Subcutaneous adipose tissue (tissue), 4 donors: ENCODE data around the gene CCSER1. TPM values are rescaled to one million over a fixed set of nuclear protein-coding genes. Genes with fewer than 3 reads are reported as not detected.

Experiments used
- total RNA-seq, 4 donors: library from RNA; depleted of rRNA; stranded (reverse); fragments of >200 nt; gene quantifications; one replicate each; pipeline ENCODE4 v1.1.0, GENCODE V29; 2016
- TF ChIP-seq, protein P1 (sequence below): fragments of 450-650 bp; IDR thresholded peaks from one replicate; pipeline ENCODE4 v1.5.1; 2016; ENCODE audit warnings: low read depth, mild to moderate bottlenecking, control low read depth, antibody characterized with exemption, moderate library complexity

Gene CCSER1
- total RNA-seq, 4 donors from 2014 or later, result 8.0 to 18.1 (median 16.0) TPM

DNA sequence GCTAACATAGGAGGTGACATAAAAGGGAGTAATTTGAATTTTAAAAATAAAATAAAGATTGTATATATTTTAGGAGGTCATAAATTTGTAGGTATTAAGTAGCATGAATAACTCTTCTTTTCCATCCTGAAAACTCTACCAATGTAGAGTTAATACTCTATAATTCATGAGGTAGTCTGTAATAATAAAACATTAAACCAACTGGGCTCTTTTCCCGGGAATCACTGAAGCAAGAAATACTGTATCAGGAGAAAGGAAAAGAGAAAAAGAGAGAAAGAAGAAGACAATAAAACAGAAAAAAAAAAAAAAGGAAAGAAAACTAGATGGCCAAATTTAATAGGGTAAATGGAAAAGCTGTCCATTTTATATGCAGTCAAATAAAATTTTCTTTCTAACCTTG lies 984.4 kb downstream of the CCSER1 start:
- TF ChIP-seq, protein P1, sequence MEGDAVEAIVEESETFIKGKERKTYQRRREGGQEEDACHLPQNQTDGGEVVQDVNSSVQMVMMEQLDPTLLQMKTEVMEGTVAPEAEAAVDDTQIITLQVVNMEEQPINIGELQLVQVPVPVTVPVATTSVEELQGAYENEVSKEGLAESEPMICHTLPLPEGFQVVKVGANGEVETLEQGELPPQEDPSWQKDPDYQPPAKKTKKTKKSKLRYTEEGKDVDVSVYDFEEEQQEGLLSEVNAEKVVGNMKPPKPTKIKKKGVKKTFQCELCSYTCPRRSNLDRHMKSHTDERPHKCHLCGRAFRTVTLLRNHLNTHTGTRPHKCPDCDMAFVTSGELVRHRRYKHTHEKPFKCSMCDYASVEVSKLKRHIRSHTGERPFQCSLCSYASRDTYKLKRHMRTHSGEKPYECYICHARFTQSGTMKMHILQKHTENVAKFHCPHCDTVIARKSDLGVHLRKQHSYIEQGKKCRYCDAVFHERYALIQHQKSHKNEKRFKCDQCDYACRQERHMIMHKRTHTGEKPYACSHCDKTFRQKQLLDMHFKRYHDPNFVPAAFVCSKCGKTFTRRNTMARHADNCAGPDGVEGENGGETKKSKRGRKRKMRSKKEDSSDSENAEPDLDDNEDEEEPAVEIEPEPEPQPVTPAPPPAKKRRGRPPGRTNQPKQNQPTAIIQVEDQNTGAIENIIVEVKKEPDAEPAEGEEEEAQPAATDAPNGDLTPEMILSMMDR, result no peak

DNA sequence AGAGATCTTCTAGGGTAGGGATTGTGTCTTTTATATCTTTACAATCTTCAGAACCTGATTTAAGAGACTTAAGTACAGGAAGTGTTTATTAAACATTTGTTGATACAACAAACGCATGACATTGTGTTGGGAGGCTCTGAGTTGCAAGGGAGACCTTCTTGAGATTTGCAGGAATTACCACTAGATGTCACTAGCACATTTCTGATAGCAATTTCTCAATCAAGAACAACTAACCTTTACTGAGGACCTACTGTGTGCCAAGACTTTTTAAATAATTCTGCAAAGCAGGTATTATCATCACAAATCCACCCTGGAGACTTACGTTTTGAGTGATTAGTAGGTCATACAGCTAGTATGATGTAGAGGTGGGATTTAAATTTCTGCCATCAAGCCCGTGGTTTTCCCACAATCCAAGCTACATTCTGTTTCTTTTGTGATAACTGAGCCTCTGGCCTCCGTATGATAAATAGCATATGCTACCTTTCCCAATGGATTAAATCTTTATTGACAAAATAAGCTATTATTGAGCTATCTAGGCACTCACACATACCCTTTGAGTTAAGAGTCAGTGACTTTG lies 986.0 kb downstream of the CCSER1 start:
- TF ChIP-seq, protein P1, result no peak

DNA sequence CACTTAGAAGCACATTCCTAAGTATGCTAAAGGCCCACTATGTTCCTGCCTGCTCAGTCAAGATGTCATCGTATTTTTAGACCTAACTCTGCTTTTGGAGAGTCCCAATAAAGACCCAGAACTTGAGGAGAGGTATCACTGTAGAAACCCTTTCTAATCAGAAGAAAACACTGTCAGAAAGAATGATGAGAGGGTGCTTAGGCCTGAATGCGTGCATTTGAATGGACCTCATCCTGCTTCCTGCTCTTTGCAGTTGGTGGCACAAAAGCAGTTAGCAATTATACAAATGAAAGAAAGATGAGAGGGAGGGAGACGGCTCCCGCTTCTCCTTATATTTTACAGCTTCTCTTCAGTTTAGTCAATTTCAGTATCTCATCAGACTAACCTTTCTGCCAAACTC lies 987.2 kb downstream of the CCSER1 start:
- TF ChIP-seq, protein P1, result no peak

DNA sequence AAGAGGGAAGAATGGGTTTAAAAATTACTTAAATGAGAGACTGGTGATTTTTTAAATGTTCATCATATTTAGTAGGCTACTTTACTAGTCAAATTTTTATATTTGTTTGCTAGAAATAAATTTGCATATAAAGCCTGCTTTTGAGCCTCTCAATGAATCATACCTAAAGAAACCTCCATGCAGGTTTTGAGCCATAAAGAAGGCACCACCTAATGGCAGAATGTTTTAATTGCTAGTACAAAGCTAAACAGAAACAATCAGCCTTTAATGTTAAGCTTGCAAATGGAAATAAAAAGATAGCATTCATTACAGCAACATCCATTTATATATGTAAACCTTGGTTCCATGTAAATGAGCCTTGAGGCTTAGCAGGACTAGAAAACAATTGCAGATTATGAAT lies 989.7 kb downstream of the CCSER1 start:
- TF ChIP-seq, protein P1, result no peak

DNA sequence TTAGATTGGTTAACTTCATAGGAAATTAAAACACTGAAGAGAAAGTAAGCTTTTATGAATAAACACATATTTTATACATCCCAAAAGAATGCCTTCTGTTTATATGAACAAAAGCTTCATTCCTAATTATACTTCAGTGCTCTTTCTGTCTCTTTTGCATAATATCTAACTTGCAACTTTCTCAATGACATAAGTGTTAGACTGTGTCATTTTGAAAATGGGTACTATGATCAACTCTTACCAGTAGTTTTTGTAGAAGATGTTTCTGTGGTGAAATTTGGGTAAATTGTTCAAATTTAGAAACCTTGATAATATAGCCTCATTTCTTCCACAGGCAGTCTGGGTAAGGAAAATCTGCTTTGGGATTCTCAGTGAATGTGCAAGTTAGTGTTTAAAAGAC lies 991.4 kb downstream of the CCSER1 start:
- TF ChIP-seq, protein P1, result no peak

DNA sequence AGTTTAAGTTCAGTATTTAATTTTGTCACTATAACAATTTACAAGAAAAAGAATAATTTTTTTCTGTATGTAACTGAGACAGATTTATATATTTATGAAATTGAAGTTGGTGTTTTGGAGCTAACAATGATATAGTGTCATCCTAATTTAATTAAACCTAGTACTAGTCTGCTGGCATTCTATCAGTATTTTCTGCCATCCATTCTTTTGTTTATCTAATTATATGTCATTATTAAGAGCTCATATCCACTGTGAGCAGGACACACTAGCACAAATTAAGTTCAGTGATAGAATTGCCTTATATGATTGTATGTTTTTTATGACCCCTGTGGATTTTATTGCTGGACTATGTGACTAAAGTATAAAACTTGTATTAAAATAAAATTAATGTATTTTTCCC lies 996.5 kb downstream of the CCSER1 start:
- TF ChIP-seq, protein P1, result no peak

DNA sequence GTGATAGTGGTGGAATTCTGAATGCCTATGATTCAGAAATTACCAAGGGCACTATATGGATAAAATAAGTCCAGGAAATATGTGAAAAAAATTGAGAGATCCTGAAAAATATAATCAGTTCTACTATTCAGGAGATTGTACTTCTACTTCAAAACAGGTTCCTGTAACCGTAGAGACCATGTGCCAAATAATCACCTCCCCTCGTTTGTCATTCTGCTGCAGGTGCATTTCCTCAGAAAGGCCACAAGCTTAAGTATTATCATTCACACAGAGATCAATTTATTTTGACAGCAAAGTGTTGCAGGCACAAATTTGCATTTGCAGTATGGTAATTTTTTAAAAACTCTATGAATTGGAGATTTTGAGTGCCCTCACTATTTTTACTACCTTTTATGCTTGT lies 1000.0 kb downstream of the CCSER1 start:
- TF ChIP-seq, protein P1, result no peak

DNA sequence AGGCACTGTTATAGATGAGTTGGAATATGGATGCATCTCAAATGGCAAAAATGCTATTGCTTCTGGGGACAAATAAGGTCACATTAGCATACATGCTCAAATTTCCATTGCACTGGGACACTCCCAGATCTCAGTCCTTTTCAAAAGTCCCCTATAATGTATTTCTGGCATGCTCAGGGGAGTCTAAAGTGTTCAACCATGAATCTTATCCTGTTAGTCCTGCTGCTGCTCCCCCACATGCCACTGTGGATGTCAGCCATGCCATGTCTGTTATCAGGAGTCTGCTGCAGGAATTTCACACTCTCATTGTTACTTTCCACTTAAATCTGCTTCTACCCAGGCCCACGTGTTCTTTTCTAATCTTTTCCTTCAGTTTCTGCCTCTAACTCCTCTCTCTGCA lies 1000.6 kb downstream of the CCSER1 start:
- TF ChIP-seq, protein P1, result no peak
